Left renal pelvis (tissue), 4 donors: Measurements from ENCODE around the gene OR13A1. TPM values are rescaled to one million over a fixed set of nuclear protein-coding genes. Genes with fewer than 3 reads are reported as not detected.

Experiments used
- polyA plus RNA-seq, 4 donors: library from polyadenylated mRNA; unstranded; fragments of 120-200 nt; gene quantifications; one replicate each; pipeline ENCODE4 v1.2.1, GENCODE V29; 2013; ENCODE audit not compliant: insufficient read length in 4 of 4

OR13A1 gene
- polyA plus RNA-seq, 4 donors: 0.08 to 0.11 (median 0.08) TPM; not detected in 1

Other genes with a start within 250 kb of the OR13A1 start
- gene ALOX5, start 58.6 kb upstream of the OR13A1 start, polyA plus RNA-seq: 1 to 10 TPM; 2.0 to 7.7 (median 4.6) TPM